Omental fat pad (tissue), 4 donors: Measurements from ENCODE around the gene MYH6. TPM values are rescaled to one million over a fixed set of nuclear protein-coding genes. Genes with fewer than 3 reads are reported as not detected.
"Not testable (repeated sequence)": the region's sequence is repeated elsewhere in the genome, so short reads cannot be mapped to it uniquely, and the experiment has no call there.

Experiments used
- ATAC-seq: fragments of 150-250 bp; one replicate; pipeline ENCODE4 v1.9.1; 2016; ENCODE audit warnings: mild to moderate bottlenecking, moderate library complexity; ENCODE audit not compliant: low FRiP score
- DNase-seq: peaks from one replicate; pipeline ENCODE4 v3.0.0-alpha.2; 2019; ENCODE audit warnings: low spot score
- total RNA-seq, 4 donors: library from RNA; depleted of rRNA; stranded (reverse); fragments of >200 nt; gene quantifications; one replicate each; pipeline ENCODE4 v1.1.0, GENCODE V29; 2016
- TF ChIP-seq, protein P1 (sequence below), 3 donors: fragments of 450-650 bp; IDR thresholded peaks; one replicate each; pipeline ENCODE4 v1.5.1; 2016 to 2017; ENCODE audit warnings: antibody characterized with exemption in 3 of 3, mild to moderate bottlenecking in 3 of 3, moderate library complexity in 2 of 3

The MYH6 gene
- total RNA-seq, 4 donors from 2014 or later: not detected

DNA sequence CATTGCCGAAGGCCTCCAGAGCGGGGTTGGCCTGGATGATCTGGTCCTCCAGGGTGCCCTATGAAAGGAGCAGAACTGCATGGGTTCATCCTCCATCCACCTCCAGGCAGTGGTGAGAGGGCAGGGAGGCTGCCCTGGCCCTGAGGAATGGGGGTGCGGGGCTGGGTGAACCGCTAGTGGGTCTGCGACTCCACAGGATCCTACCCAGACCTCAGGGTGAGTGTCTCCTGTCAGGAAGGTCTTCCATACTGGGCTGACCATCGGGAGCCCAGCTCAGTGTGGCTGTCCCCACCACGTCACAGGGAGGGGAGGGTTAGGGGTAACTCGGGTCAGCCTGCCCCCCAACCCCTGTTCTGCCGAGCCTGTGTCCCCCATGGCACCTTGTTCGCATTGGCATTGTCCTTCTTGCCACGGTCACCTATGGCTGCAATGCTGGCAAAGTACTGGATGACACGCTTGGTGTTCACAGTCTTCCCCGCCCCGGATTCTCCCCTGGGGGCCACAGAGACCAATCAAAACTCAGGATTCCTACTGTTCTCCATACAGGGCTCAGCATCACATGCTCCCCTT is 3.7 kb downstream of the MYH6 start:
- DNase-seq (no peak), ATAC-seq (no peak)
- TF ChIP-seq, protein P1, sequence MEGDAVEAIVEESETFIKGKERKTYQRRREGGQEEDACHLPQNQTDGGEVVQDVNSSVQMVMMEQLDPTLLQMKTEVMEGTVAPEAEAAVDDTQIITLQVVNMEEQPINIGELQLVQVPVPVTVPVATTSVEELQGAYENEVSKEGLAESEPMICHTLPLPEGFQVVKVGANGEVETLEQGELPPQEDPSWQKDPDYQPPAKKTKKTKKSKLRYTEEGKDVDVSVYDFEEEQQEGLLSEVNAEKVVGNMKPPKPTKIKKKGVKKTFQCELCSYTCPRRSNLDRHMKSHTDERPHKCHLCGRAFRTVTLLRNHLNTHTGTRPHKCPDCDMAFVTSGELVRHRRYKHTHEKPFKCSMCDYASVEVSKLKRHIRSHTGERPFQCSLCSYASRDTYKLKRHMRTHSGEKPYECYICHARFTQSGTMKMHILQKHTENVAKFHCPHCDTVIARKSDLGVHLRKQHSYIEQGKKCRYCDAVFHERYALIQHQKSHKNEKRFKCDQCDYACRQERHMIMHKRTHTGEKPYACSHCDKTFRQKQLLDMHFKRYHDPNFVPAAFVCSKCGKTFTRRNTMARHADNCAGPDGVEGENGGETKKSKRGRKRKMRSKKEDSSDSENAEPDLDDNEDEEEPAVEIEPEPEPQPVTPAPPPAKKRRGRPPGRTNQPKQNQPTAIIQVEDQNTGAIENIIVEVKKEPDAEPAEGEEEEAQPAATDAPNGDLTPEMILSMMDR (IDR thresholded peaks at IDR 0.05): no peak

DNA sequence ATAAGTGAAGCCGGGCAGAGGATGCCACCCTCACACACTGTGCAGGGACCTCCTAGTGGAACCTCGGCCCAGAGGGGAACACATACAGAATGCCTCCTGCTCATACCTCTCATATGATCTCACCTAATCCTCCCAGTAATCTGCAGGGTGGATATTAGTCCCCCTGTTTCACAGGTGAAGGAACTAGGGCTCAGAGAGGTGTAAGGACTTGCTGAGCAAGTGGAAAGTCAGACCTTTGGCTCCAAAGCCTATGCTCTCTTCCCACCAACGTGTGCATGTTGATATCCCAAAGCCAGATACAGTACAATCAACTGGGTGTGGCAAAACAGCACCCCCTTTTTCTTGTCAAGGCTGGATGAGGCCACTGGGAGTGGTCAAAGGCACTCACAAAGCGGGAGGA is 4.2 kb downstream of the MYH6 start:
- TF ChIP-seq, protein P1 (IDR thresholded peaks at IDR 0.05): no peak
- ATAC-seq: no peak

GRCh38 chr14:23403139-23403438 is 5.0 kb downstream of the MYH6 start:
- ATAC-seq (no peak), DNase-seq (no peak)
- TF ChIP-seq, protein P1 (IDR thresholded peaks at IDR 0.05): no peak

More for the DNA sequence above, 4.2 kb downstream of the MYH6 start:
- DNase-seq: no peak

DNA sequence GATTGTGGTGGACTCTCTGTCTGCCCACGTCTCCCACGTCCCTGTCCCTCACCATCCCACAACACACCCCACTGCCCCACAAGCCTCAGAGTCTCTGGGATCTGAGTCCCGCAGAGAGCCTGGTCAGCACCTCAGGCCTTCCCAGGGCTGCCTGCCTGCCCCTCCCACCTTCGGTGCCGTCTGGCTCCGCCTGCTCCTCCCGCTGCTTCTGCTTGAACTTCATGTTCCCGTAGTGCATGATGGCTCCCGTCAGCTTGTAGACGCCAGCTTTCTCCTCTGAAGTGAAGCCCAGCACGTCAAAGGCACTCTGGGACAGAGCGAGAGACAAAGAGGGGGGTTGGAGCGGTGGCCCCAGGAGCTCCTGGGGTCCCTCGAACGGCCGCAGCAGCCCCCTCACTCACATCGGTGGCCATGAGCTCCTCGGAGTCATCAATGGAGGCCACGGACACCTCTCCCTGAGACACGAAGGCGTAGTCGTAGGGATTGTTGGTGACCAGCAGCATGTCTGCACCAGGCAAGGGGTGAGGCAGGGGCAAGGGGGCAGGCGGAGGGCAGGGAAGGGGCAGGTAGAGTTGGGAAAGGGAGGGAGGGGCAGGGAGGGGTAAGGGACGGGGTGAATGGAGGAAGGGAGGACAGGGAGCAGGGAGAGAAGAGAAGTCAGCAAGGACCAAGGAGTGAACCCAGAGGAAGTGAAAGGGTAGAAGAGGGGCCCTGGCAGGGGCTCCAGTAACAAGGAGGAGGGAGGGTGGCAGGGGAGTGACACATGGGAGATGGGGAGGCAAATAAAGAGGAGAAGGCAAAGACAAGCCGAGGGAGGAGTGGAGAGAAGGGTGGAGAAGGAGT is 5.6 kb downstream of the MYH6 start:
- DNase-seq: no peak
- TF ChIP-seq, protein P1 (IDR thresholded peaks at IDR 0.05): no peak
- ATAC-seq: no peak

DNA sequence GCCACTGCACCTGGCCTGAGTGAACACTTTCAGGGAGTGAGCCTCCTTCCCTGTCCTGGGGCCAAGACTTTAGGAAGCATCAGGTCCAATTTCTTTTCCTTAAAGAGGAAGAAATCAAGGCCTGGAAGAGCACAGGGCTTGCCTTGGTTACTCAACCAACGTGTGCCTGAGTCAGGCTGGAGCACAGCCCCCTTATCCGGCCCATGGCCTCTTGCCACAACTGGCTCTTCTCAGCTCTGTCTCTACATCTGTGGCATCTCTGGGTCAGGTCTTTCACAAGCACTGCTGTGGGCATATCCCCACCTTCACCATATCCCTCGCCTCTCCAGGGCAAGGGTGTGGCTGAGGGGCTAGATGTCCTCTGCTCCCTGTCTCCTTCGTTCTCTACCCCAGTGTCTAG is 6.8 kb downstream of the MYH6 start:
- no peak for ATAC-seq

GRCh38 chr14:23400496-23401149 is 7.5 kb downstream of the MYH6 start:
- not testable (repeated sequence) for DNase-seq

More for the DNA sequence above, 6.8 kb downstream of the MYH6 start:
- TF ChIP-seq, protein P1 (IDR thresholded peaks at IDR 0.05): no peak
- DNase-seq: no peak

GRCh38 chr14:23399591-23399990 is 8.5 kb downstream of the MYH6 start:
- ATAC-seq (no peak), DNase-seq (no peak)
- TF ChIP-seq, protein P1 (IDR thresholded peaks at IDR 0.05): no peak

More at GRCh38 chr14:23400496-23401149, 7.5 kb downstream of the MYH6 start:
- peak; percentile 15 for ATAC-seq
